ENCODE data around the gene MYH10.

- no peak for TF ChIP-seq CTCF (IDR thresholded peaks at IDR 0.05)
- no peak for TF ChIP-seq POLR2AphosphoS5 (IDR thresholded peaks at IDR 0.05)
- TF ChIP-seq EP300 (IDR thresholded peaks at IDR 0.05), result no peak
Measured at GRCh38 chr17:8586766-8587165, 43.8 kb downstream of the MYH10 start.

Data from stomach (tissue), 4 donors.